H1 (cell line): ENCODE data around the gene AFF1.

ENCODE experiments used
- CTCF ChIP-seq, 3 experiments: IDR thresholded peaks; 1 replicate in 2 of 3; 2 replicates in 1 of 3; pipeline versions ENCODE4 v1.5.1 to v1.6.1; 2011; ENCODE audit warnings: low read length in 3 of 3, mild to moderate bottlenecking in 3 of 3, inconsistent platforms in 2 of 3, low read depth in 1 of 3, moderate library complexity in 1 of 3; ENCODE audit not compliant: insufficient read depth in 1 of 3; ENCODE audit errors: control extremely low read depth in 1 of 3
- SIRT6 ChIP-seq: IDR thresholded peaks from one replicate; pipeline ENCODE4 v1.7.1; 2012; ENCODE audit warnings: low read length, inconsistent platforms
- ZNF274 ChIP-seq: IDR thresholded peaks from 2 replicates; pipeline ENCODE4 v1.7.0; 2012; ENCODE audit warnings: low read length, borderline replicate concordance; ENCODE audit errors: extremely low read depth

DNA sequence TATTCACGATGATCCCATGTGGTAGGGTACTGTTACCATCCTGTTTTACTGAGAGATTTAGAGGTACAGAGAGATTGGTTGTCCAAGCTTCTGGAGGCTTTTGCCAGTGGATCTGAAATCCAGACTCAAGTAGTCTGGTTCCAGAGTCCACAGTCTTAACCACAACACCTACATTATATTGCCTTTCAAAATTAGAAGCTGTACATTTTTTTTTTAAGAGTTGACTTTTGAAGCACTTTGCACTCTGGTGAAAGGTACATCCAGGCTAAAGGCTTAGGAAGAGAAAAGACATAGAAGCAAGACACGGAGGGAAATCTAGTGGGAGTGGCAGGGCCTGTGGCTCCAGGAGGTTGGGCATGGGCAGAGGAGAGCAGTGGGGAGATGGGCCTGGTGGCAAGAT is 122.1 kb downstream of the AFF1 start:
- TF ChIP-seq SIRT6 (no peak), ZNF274 (no peak), CTCF (IDR thresholded peaks at IDR 0.05; ENCODE audit: control extremely low read depth in 1 of 3, insufficient read depth in 1 of 3, low read depth in 1 of 3, low read length in 3 of 3) (no peak)
